MM.1S (cell line): ENCODE data around the gene MSI2.

ENCODE experiments used
- DNase-seq: peaks from one replicate; pipeline ENCODE4 v3.0.0-alpha.2; 2015
- H2AFZ ChIP-seq: fragments of 300-600 bp; sonication (generic); 2 replicates; pipeline ENCODE4 v1.6.0; 2016; ENCODE audit warnings: antibody characterized with exemption, low read length
- H3F3A ChIP-seq: fragments of 300-600 bp; sonication (generic); 2 replicates; pipeline ENCODE4 v1.6.1; 2016; ENCODE audit warnings: mild to moderate bottlenecking, antibody characterized with exemption, low read length, moderate library complexity, mixed read lengths; ENCODE audit not compliant: insufficient read depth
- H3K27ac ChIP-seq: fragments of 300-600 bp; sonication (generic); 2 replicates; pipeline ENCODE4 v1.5.1; 2016; ENCODE audit warnings: mild to moderate bottlenecking, low read length
- H3K27me3 ChIP-seq: fragments of 300-600 bp; sonication (generic); replicated peaks from 2 replicates; pipeline ENCODE4 v1.6.0; 2016; ENCODE audit warnings: low read length; ENCODE audit not compliant: insufficient read depth
- H3K36me3 ChIP-seq: fragments of 300-600 bp; sonication (generic); replicated peaks from 2 replicates; pipeline ENCODE4 v1.6.1; 2016; ENCODE audit warnings: mild to moderate bottlenecking, low read length, mixed read lengths; ENCODE audit not compliant: insufficient read depth
- H3K4me1 ChIP-seq: fragments of 300-600 bp; sonication (generic); 2 replicates; pipeline ENCODE4 v1.6.1; 2016; ENCODE audit warnings: low read length, mixed read lengths
- H3K4me2 ChIP-seq: fragments of 300-600 bp; sonication (generic); 2 replicates; pipeline ENCODE4 v1.6.0; 2016; ENCODE audit warnings: low read depth, low read length
- H3K4me3 ChIP-seq: fragments of 300-600 bp; sonication (generic); 2 replicates; pipeline ENCODE4 v1.5.1; 2016; ENCODE audit warnings: low read length, mixed read lengths
- H3K79me2 ChIP-seq: fragments of 300-600 bp; sonication (generic); 2 replicates; pipeline ENCODE4 v1.6.1; 2016; ENCODE audit warnings: mixed run types, low read length, mixed read lengths
- H3K9ac ChIP-seq: fragments of 300-600 bp; sonication (generic); 2 replicates; pipeline ENCODE4 v1.6.1; 2016; ENCODE audit warnings: low read length, mixed read lengths
- H3K9me2 ChIP-seq: fragments of 300-600 bp; sonication (generic); replicated peaks from 2 replicates; pipeline ENCODE4 v1.6.1; 2016; ENCODE audit warnings: mild to moderate bottlenecking, low read length, mixed read lengths; ENCODE audit not compliant: insufficient read depth
- H3K9me3 ChIP-seq: fragments of 300-600 bp; sonication (generic); replicated peaks from 2 replicates; pipeline ENCODE4 v1.6.1; 2016; ENCODE audit warnings: mild to moderate bottlenecking, low read length, mixed read lengths; ENCODE audit not compliant: insufficient read depth
- H4K20me1 ChIP-seq: fragments of 300-600 bp; sonication (generic); 2 replicates; pipeline ENCODE4 v1.6.1; 2016; ENCODE audit warnings: mild to moderate bottlenecking, low read length, moderate library complexity, mixed read lengths; ENCODE audit not compliant: insufficient read depth
- CTCF ChIP-seq: fragments of 300-600 bp; sonication (generic); IDR thresholded peaks from 2 replicates; pipeline ENCODE4 v1.5.1; 2016; ENCODE audit warnings: antibody characterized with exemption, low read length, mixed read lengths
- EZH2 ChIP-seq: fragments of 300-600 bp; sonication (generic); optimal IDR thresholded peaks from 2 replicates; pipeline ENCODE3; 2017; ENCODE audit warnings: low read depth, mild to moderate bottlenecking, antibody characterized with exemption, low read length, mixed read lengths
- EZH2phosphoT487 ChIP-seq: fragments of 300-600 bp; sonication (generic); IDR thresholded peaks from 2 replicates; pipeline ENCODE4 v1.6.1; 2018; ENCODE audit warnings: antibody characterized with exemption, low read length

MSI2 gene

DNA sequence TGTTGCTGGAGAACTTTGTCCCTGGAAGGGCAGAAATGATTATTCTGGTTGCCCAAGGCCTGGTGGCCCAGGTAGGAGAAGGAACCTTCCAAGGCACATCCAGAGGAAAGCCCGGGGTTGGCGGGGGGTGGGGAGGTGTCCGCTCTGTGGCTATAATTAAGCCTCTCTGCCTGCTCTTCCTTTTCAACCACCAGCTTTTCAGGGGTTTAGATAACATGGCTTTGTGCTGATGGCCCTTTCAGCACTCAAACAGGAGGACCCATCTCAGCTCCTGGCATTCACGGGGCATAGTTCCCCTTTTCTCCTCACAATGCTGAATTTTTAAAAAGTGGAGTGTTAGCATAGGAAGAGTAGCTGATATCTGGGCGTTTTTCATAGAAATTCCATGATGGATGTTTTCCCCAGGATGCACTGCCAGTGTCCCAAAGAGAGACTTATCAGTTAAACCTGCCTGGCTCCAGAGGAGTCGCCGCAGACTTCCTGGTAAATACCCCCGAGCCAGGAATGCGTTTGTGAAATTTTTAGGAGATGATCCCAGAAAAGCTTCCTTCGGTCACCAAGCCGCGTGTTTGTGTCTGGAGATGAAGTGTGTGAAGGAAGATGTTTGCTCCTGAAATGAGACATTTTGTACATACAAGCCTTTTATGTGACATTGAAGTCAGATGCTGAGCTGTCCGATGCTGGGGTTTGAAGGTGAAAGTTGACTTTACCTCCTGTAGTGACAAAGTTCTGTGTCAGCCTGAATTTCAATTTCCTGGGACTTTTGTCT lies 188.5 kb downstream of the MSI2 start:
- Histone ChIP-seq H3K9me2 (no peaks in the 10 kb centered on the region), H3K4me2 (no peak overlapping the region), H2AFZ (no peak overlapping the region), H3K9ac (no peak overlapping the region), H3K4me1 (no peaks in the 10 kb centered on the region), H3K4me3 (no peak overlapping the region), H3F3A (no peaks in the 10 kb centered on the region), H3K9me3 (no peaks in the 10 kb centered on the region), H3K36me3 (no peaks in the 10 kb centered on the region), H3K79me2 (peaks cover 76% of the 10 kb centered on the region), H3K27ac (no peak overlapping the region), H4K20me1 (no peaks in the 10 kb centered on the region; the same call in 1 of the 2 replicates), H3K27me3 (no peaks in the 10 kb centered on the region)
- no peak for TF ChIP-seq EZH2
- TF ChIP-seq EZH2phosphoT487: no peak
- TF ChIP-seq CTCF: no peak
- DNase-seq: no peak

GRCh38 chr17:57445772-57446472 lies 189.6 kb downstream of the MSI2 start:
- H3K79me2 ChIP-seq: peaks cover 66% of the 10 kb centered on the region

GRCh38 chr17:57447357-57447989 lies 191.2 kb downstream of the MSI2 start:
- Histone ChIP-seq H4K20me1 (no peaks in the 10 kb centered on the region; the same call in 1 of the 2 replicates), H3K4me1 (no peaks in the 10 kb centered on the region), H3K79me2 (peaks cover 55% of the 10 kb centered on the region), H3K4me2 (no peak overlapping the region), H3K9ac (no peak overlapping the region), H3K4me3 (no peak overlapping the region), H3K36me3 (no peaks in the 10 kb centered on the region), H3F3A (no peaks in the 10 kb centered on the region), H2AFZ (no peak overlapping the region), H3K27me3 (no peaks in the 10 kb centered on the region), H3K9me3 (no peaks in the 10 kb centered on the region), H3K27ac (no peak overlapping the region), H3K9me2 (no peaks in the 10 kb centered on the region)
- no peak for TF ChIP-seq EZH2
- no peak for TF ChIP-seq CTCF
- DNase-seq: no peak

More at GRCh38 chr17:57445772-57446472, 189.6 kb downstream of the MSI2 start:
- TF ChIP-seq EZH2 (no peak), EZH2phosphoT487 (no peak), CTCF (no peak)
- H3K27ac ChIP-seq: no peak overlapping the region
- no peaks in the 10 kb centered on the region for H3K36me3 ChIP-seq
- no peak overlapping the region for H3K4me2 ChIP-seq
- H3K4me1 ChIP-seq: no peaks in the 10 kb centered on the region
- no peak overlapping the region for H3K4me3 ChIP-seq
- no peaks in the 10 kb centered on the region for H3K27me3 ChIP-seq
- DNase-seq: no peak
- no peaks in the 10 kb centered on the region for H3K9me3 ChIP-seq
- H4K20me1 ChIP-seq: no peaks in the 10 kb centered on the region; the same call in 1 of the 2 replicates
- no peaks in the 10 kb centered on the region for H3F3A ChIP-seq
- no peaks in the 10 kb centered on the region for H3K9me2 ChIP-seq
- no peak overlapping the region for H3K9ac ChIP-seq
- H2AFZ ChIP-seq: no peak overlapping the region
